DND-41 (cell line): ENCODE data around the gene SNAI3.

Experiments
- ATAC-seq: fragments of 200-7000 bp; cut with Tn5 transposase; 3 replicates; pipeline ENCODE4 v1.9.1; 2021; ENCODE audit warnings: low read depth; ENCODE audit not compliant: insufficient read depth
- DNase-seq: peaks from one replicate; pipeline ENCODE4 v3.0.0-alpha.2; 2020
- H2AFZ ChIP-seq: 2 replicates; pipeline ENCODE4 v1.6.0; 2012; ENCODE audit warnings: low read depth, low read length
- H3K27ac ChIP-seq: 2 replicates; pipeline ENCODE4 v1.5.1; 2012; ENCODE audit warnings: low read length, inconsistent platforms
- H3K27me3 ChIP-seq: fragments of 200-600 bp; sonication (generic); 2 replicates; pipeline ENCODE4 v1.6.0; 2012; ENCODE audit warnings: low read length, mild to moderate bottlenecking, inconsistent platforms; ENCODE audit not compliant: insufficient read depth, poor library complexity
- H3K36me3 ChIP-seq: 2 replicates; pipeline ENCODE4 v1.5.1; 2012; ENCODE audit warnings: low read length, inconsistent platforms; ENCODE audit not compliant: insufficient read depth
- H3K4me1 ChIP-seq: 2 replicates; pipeline ENCODE4 v1.5.1; 2012; ENCODE audit warnings: mild to moderate bottlenecking, low read length; ENCODE audit not compliant: insufficient read depth
- H3K4me2 ChIP-seq: 2 replicates; pipeline ENCODE4 v1.6.0; 2012; ENCODE audit warnings: mild to moderate bottlenecking, moderate library complexity, low read length, inconsistent platforms; ENCODE audit not compliant: insufficient read depth
- H3K4me3 ChIP-seq, 2 experiments: fragments of 200-600 bp in 1 of 2; shearing (Covaris generic) in 1 of 2; 2 replicates each; pipeline ENCODE4 v1.5.1; 2012 to 2016; ENCODE audit warnings: inconsistent platforms in 2 of 2, low read length in 2 of 2, mild to moderate bottlenecking in 2 of 2, low read depth in 1 of 2, moderate library complexity in 1 of 2
- H3K79me2 ChIP-seq: 2 replicates; pipeline ENCODE4 v1.6.0; 2012; ENCODE audit warnings: low read length, inconsistent platforms; ENCODE audit not compliant: insufficient read depth
- H3K9ac ChIP-seq: 2 replicates; pipeline ENCODE4 v1.6.0; 2012; ENCODE audit warnings: low read depth, mild to moderate bottlenecking, inconsistent platforms, low read length, moderate library complexity
- H3K9me3 ChIP-seq: 2 replicates; pipeline ENCODE4 v1.5.1; 2012; ENCODE audit warnings: low read length, moderate library complexity, mild to moderate bottlenecking, inconsistent platforms; ENCODE audit not compliant: insufficient read depth, severe bottlenecking
- H4K20me1 ChIP-seq: 2 replicates; pipeline ENCODE4 v1.6.0; 2012; ENCODE audit warnings: low read length; ENCODE audit not compliant: insufficient read depth
- EZH2 ChIP-seq: IDR thresholded peaks from 3 replicates; pipeline ENCODE4 v1.6.1; 2012; ENCODE audit warnings: borderline replicate concordance, low read depth, mild to moderate bottlenecking, moderate library complexity, low read length, inconsistent platforms; ENCODE audit not compliant: severe bottlenecking
- TF ChIP-seq, protein P1 (sequence below): IDR thresholded peaks from 2 replicates; pipeline ENCODE4 v1.5.1; 2012; ENCODE audit warnings: borderline replicate concordance, low read length, moderate library complexity, mild to moderate bottlenecking; ENCODE audit not compliant: poor library complexity, severe bottlenecking; ENCODE audit errors: extremely low read depth

The SNAI3 gene

DNA sequence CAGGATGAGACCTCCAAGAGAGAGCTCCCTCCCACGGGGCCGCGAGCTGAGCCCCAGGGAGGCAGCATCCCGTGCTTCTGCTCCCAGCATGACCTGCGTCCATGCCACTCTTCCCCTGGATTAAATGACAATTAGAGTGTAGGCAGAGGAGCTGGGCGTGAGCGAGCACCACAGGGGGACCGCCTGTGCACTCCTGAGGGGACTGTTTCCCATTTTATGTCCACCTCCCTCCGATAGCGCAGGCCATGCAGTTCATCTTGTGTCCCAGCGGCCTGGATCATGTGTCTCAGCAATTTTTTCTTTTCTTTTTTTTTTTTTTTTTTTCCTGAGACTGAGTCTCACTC is 53.7 kb downstream of the SNAI3 start:
- ATAC-seq = no peak
- H3K27me3 ChIP-seq = no peaks in the 10 kb centered on the region
- no peak overlapping the region for H3K27ac ChIP-seq
- H3K9ac ChIP-seq = no peak overlapping the region
- H4K20me1 ChIP-seq = peaks cover 17% of the 10 kb centered on the region
- H3K4me2 ChIP-seq = no peak overlapping the region
- no peak for TF ChIP-seq EZH2
- TF ChIP-seq, protein P1, sequence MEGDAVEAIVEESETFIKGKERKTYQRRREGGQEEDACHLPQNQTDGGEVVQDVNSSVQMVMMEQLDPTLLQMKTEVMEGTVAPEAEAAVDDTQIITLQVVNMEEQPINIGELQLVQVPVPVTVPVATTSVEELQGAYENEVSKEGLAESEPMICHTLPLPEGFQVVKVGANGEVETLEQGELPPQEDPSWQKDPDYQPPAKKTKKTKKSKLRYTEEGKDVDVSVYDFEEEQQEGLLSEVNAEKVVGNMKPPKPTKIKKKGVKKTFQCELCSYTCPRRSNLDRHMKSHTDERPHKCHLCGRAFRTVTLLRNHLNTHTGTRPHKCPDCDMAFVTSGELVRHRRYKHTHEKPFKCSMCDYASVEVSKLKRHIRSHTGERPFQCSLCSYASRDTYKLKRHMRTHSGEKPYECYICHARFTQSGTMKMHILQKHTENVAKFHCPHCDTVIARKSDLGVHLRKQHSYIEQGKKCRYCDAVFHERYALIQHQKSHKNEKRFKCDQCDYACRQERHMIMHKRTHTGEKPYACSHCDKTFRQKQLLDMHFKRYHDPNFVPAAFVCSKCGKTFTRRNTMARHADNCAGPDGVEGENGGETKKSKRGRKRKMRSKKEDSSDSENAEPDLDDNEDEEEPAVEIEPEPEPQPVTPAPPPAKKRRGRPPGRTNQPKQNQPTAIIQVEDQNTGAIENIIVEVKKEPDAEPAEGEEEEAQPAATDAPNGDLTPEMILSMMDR = no peak
- no peaks in the 10 kb centered on the region for H3K79me2 ChIP-seq
- DNase-seq = no peak
- H3K4me1 ChIP-seq = no peaks in the 10 kb centered on the region
- no peak overlapping the region for H2AFZ ChIP-seq
- H3K9me3 ChIP-seq = no peaks in the 10 kb centered on the region
- peaks cover 53% of the 10 kb centered on the region for H3K36me3 ChIP-seq
- no peak overlapping the region for H3K4me3 ChIP-seq

DNA sequence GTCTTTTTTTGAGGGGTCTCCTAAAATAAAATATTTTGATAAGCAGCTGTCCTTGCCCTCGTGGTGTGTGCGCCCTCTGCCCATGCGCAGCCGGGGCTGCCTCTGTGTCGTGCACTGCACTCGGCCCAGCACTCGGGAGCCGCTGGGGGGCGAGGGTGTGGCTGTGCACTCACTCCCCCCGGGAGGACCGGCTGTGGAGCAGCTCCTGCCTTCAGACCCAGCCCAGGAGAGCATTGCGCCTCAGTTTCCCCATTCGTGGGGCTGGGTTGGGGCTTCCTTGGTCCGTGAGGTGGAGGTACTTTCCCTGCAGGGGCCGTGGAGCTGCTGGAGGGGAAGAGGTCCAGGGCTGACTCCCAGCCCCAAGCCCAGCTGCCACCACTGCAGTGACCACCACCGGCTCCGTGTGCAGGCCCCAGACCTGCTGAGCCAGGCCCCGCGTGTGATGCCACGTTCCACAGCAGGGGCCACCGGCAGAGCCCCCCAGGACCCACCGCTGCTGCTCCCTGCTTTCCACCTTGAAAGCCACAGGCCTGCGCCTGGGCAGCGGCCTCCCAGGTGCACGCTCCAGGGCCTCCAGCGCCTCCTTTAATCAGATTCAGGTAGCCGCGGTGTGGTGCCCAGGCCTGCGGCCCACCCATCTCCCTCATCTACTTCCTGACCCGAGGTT is 54.3 kb downstream of the SNAI3 start:
- no peak overlapping the region for H2AFZ ChIP-seq
- H4K20me1 ChIP-seq = peaks cover 20% of the 10 kb centered on the region
- no peaks in the 10 kb centered on the region for H3K9me3 ChIP-seq
- no peaks in the 10 kb centered on the region for H3K79me2 ChIP-seq
- no peak overlapping the region for H3K27ac ChIP-seq
- no peak overlapping the region for H3K4me2 ChIP-seq
- H3K27me3 ChIP-seq = no peaks in the 10 kb centered on the region
- H3K36me3 ChIP-seq = peaks cover 58% of the 10 kb centered on the region
- H3K4me3 ChIP-seq = no peak overlapping the region
- no peak for TF ChIP-seq EZH2
- TF ChIP-seq, protein P1 = no peak
- H3K4me1 ChIP-seq = no peaks in the 10 kb centered on the region
- ATAC-seq = no peak
- no peak overlapping the region for H3K9ac ChIP-seq
- DNase-seq = no peak

DNA sequence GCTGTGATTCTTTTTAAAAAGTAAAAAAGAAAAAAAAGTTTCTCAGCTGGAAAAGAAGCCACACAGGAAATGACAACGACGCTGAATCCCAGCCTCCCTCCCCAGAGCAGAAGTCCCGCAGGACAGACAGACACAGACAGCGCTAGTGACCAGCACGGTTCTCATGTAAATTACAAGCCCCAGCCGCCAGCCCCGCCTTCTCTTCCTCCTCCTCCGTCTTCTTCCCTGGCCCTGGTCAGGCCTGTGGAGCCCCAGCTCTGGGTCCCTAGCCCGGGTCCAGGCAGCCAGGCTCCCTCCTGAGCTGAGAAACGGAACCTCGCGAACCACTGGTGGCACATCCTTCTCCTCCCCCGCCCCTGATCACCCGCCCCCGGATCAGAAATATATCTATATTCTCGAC is 54.9 kb downstream of the SNAI3 start:
- Histone ChIP-seq H4K20me1 (peaks cover 20% of the 10 kb centered on the region), H3K4me2 (no peak overlapping the region), H3K27ac (no peak overlapping the region), H3K36me3 (peaks cover 65% of the 10 kb centered on the region), H3K79me2 (no peaks in the 10 kb centered on the region), H3K4me3 (no peak overlapping the region), H3K4me1 (no peaks in the 10 kb centered on the region), H3K9ac (no peak overlapping the region), H2AFZ (no peak overlapping the region), H3K27me3 (no peaks in the 10 kb centered on the region), H3K9me3 (no peaks in the 10 kb centered on the region)
- ATAC-seq (no peak), DNase-seq (no peak)
- TF ChIP-seq EZH2 = no peak
- TF ChIP-seq, protein P1 = no peak
